ENCODE data around the gene GNAT1. TPM values are rescaled to one million over a fixed set of nuclear protein-coding genes. Genes with fewer than 3 reads are reported as not detected.

Gene GNAT1
- total and polyA plus RNA-seq, 2 donors, result 0.05 TPM

GRCh38 chr3:50153782-50154475 is 37.5 kb upstream of the GNAT1 start:
- no peak overlapping the region for H3K4me3 ChIP-seq (ENCODE audit: low read length in 2 of 2)

GRCh38 chr3:50154476-50154839 is 37.0 kb upstream of the GNAT1 start:
- no peaks in the 10 kb centered on the region for H3K36me3 ChIP-seq (ENCODE audit: control insufficient read depth in 2 of 2, insufficient read depth in 2 of 2, low read length in 1 of 2)
- H3K27ac ChIP-seq (ENCODE audit: low read depth in 1 of 2, low read length in 1 of 2), result no peak overlapping the region
- H3K9me3 ChIP-seq (ENCODE audit: control insufficient read depth in 2 of 2, insufficient read depth in 1 of 2, low read length in 1 of 2), result no peaks in the 10 kb centered on the region
- H3K27me3 ChIP-seq (ENCODE audit: control insufficient read depth in 2 of 2, insufficient read depth in 1 of 2, low read length in 1 of 2), result peaks cover 25 to 55% of the 10 kb centered on the region in 2 donors
- H3K4me3 ChIP-seq (ENCODE audit: low read length in 2 of 2), result peak overlapping the region in 1 of 2 donors; percentile 64
- 3% methylated on average over 34 of the region's 34 CpGs for WGBS
- no peak for DNase-seq (ENCODE audit: low read depth in 6 of 9, low spot score in 9 of 9)
- H3K4me1 ChIP-seq (ENCODE audit: control insufficient read depth in 2 of 2, insufficient read depth in 2 of 2, low read length in 2 of 2), result peaks cover 11 to 63% of the 10 kb centered on the region in 2 donors

More at GRCh38 chr3:50153782-50154475, 37.5 kb upstream of the GNAT1 start:
- H3K4me1 ChIP-seq (ENCODE audit: control insufficient read depth in 2 of 2, insufficient read depth in 2 of 2, low read length in 2 of 2), result peaks cover 11 to 58% of the 10 kb centered on the region in 2 donors
- no peak overlapping the region for H3K27ac ChIP-seq (ENCODE audit: low read depth in 1 of 2, low read length in 1 of 2)
- whole genome bisulfite sequencing, result 51% methylated on average over 9 of the region's 9 CpGs
- no peak for DNase-seq (ENCODE audit: low read depth in 6 of 9, low spot score in 9 of 9)
- no peaks in the 10 kb centered on the region for H3K9me3 ChIP-seq (ENCODE audit: control insufficient read depth in 2 of 2, insufficient read depth in 1 of 2, low read length in 1 of 2)
- peaks cover 25 to 54% of the 10 kb centered on the region in 2 donors for H3K27me3 ChIP-seq (ENCODE audit: control insufficient read depth in 2 of 2, insufficient read depth in 1 of 2, low read length in 1 of 2)
- H3K36me3 ChIP-seq (ENCODE audit: control insufficient read depth in 2 of 2, insufficient read depth in 2 of 2, low read length in 1 of 2), result no peaks in the 10 kb centered on the region

GRCh38 chr3:50154840-50155490 is 36.4 kb upstream of the GNAT1 start, which contains the start of gene SEMA3F:
Gene SEMA3F (plus strand): TSS chr3:50155324. CDS start chr3:50159623, 4,299 bp downstream.
- DNase-seq (ENCODE audit: low read depth in 6 of 9, low spot score in 9 of 9), result peak in 8 of 9 donors; percentile 30 to 86 (median 64)
- no peak within 1 kb of the TSS for H3K27ac ChIP-seq (ENCODE audit: low read depth in 1 of 2, low read length in 1 of 2)
- H3K9me3 ChIP-seq (ENCODE audit: control insufficient read depth in 2 of 2, insufficient read depth in 1 of 2, low read length in 1 of 2), result no peaks in the 10 kb centered on the region
- H3K4me1 ChIP-seq (ENCODE audit: control insufficient read depth in 2 of 2, insufficient read depth in 2 of 2, low read length in 2 of 2), result peaks cover 11 to 63% of the 10 kb centered on the region in 2 donors
- peaks cover 25 to 56% of the 10 kb centered on the region in 2 donors for H3K27me3 ChIP-seq (ENCODE audit: control insufficient read depth in 2 of 2, insufficient read depth in 1 of 2, low read length in 1 of 2)
- H3K36me3 ChIP-seq (ENCODE audit: control insufficient read depth in 2 of 2, insufficient read depth in 2 of 2, low read length in 1 of 2), result no peaks in the 10 kb centered on the region
- H3K4me3 ChIP-seq (ENCODE audit: low read length in 2 of 2), result peak within 1 kb of the TSS; percentile 25 to 64
- under 1% methylated on average over 98 of the region's 98 CpGs for WGBS

GRCh38 chr3:50155491-50155878 is 35.9 kb upstream of the GNAT1 start:
- Histone ChIP-seq H3K9me3 (ENCODE audit: control insufficient read depth in 2 of 2, insufficient read depth in 1 of 2, low read length in 1 of 2) (no peaks in the 10 kb centered on the region), H3K4me1 (ENCODE audit: control insufficient read depth in 2 of 2, insufficient read depth in 2 of 2, low read length in 2 of 2) (peaks cover 11 to 58% of the 10 kb centered on the region in 2 donors), H3K4me3 (ENCODE audit: low read length in 2 of 2) (peak overlapping the region; percentile 25 to 64), H3K36me3 (ENCODE audit: control insufficient read depth in 2 of 2, insufficient read depth in 2 of 2, low read length in 1 of 2) (no peaks in the 10 kb centered on the region), H3K27ac (ENCODE audit: low read depth in 1 of 2, low read length in 1 of 2) (no peak overlapping the region), H3K27me3 (ENCODE audit: control insufficient read depth in 2 of 2, insufficient read depth in 1 of 2, low read length in 1 of 2) (peaks cover 25 to 56% of the 10 kb centered on the region in 2 donors)
- DNase-seq (ENCODE audit: low read depth in 6 of 9, low spot score in 9 of 9), result peak in 1 of 9 donors; percentile 11
- WGBS, result 3% methylated on average over 37 of the region's 37 CpGs

GRCh38 chr3:50155891-50156290 is 35.5 kb upstream of the GNAT1 start:
- no peaks in the 10 kb centered on the region for H3K36me3 ChIP-seq (ENCODE audit: control insufficient read depth in 2 of 2, insufficient read depth in 2 of 2, low read length in 1 of 2)
- H3K27ac ChIP-seq (ENCODE audit: low read depth in 1 of 2, low read length in 1 of 2), result no peak overlapping the region
- H3K4me1 ChIP-seq (ENCODE audit: control insufficient read depth in 2 of 2, insufficient read depth in 2 of 2, low read length in 2 of 2), result peaks cover 11 to 57% of the 10 kb centered on the region in 2 donors
- DNase-seq (ENCODE audit: low read depth in 6 of 9, low spot score in 9 of 9), result peak in 2 of 9 donors; percentile 13
- WGBS, result 40% methylated on average over 13 of the region's 13 CpGs
- H3K9me3 ChIP-seq (ENCODE audit: control insufficient read depth in 2 of 2, insufficient read depth in 1 of 2, low read length in 1 of 2), result no peaks in the 10 kb centered on the region
- H3K4me3 ChIP-seq (ENCODE audit: low read length in 2 of 2), result peak overlapping the region; percentile 25 to 64
- H3K27me3 ChIP-seq (ENCODE audit: control insufficient read depth in 2 of 2, insufficient read depth in 1 of 2, low read length in 1 of 2), result peaks cover 25 to 56% of the 10 kb centered on the region in 2 donors

GRCh38 chr3:50156549-50157493 is 34.6 kb upstream of the GNAT1 start:
- Histone ChIP-seq H3K4me1 (ENCODE audit: control insufficient read depth in 2 of 2, insufficient read depth in 2 of 2, low read length in 2 of 2) (peaks cover 11 to 51% of the 10 kb centered on the region in 2 donors), H3K27ac (ENCODE audit: low read depth in 1 of 2, low read length in 1 of 2) (peak overlapping the region; percentile 50 to 52), H3K4me3 (ENCODE audit: low read length in 2 of 2) (peak overlapping the region in 1 of 2 donors; percentile 26), H3K36me3 (ENCODE audit: control insufficient read depth in 2 of 2, insufficient read depth in 2 of 2, low read length in 1 of 2) (no peaks in the 10 kb centered on the region), H3K9me3 (ENCODE audit: control insufficient read depth in 2 of 2, insufficient read depth in 1 of 2, low read length in 1 of 2) (no peaks in the 10 kb centered on the region), H3K27me3 (ENCODE audit: control insufficient read depth in 2 of 2, insufficient read depth in 1 of 2, low read length in 1 of 2) (peaks cover 25 to 56% of the 10 kb centered on the region in 2 donors)
- peak in 1 of 9 donors; percentile 35 for DNase-seq (ENCODE audit: low read depth in 6 of 9, low spot score in 9 of 9)
- WGBS, result 59% methylated on average over 20 of the region's 20 CpGs

- Histone ChIP-seq H3K4me3 (ENCODE audit: low read length in 2 of 2) (no peak overlapping the region), H3K4me1 (ENCODE audit: control insufficient read depth in 2 of 2, insufficient read depth in 2 of 2, low read length in 2 of 2) (peaks cover 11 to 46% of the 10 kb centered on the region in 2 donors), H3K27me3 (ENCODE audit: control insufficient read depth in 2 of 2, insufficient read depth in 1 of 2, low read length in 1 of 2) (peaks cover 25 to 52% of the 10 kb centered on the region in 2 donors), H3K36me3 (ENCODE audit: control insufficient read depth in 2 of 2, insufficient read depth in 2 of 2, low read length in 1 of 2) (no peaks in the 10 kb centered on the region), H3K9me3 (ENCODE audit: control insufficient read depth in 2 of 2, insufficient read depth in 1 of 2, low read length in 1 of 2) (no peaks in the 10 kb centered on the region), H3K27ac (ENCODE audit: low read depth in 1 of 2, low read length in 1 of 2) (peak overlapping the region in 1 of 2 donors; percentile 50)
- 68% methylated on average over 12 of the region's 12 CpGs for WGBS
- peak in 3 of 9 donors; percentile 35 to 68 (median 47) for DNase-seq (ENCODE audit: low read depth in 6 of 9, low spot score in 9 of 9)
These were observed 33.4 kb upstream of the GNAT1 start for GRCh38 chr3:50157827-50158529.

- Histone ChIP-seq H3K9me3 (ENCODE audit: control insufficient read depth in 2 of 2, insufficient read depth in 1 of 2, low read length in 1 of 2) (no peaks in the 10 kb centered on the region), H3K4me1 (ENCODE audit: control insufficient read depth in 2 of 2, insufficient read depth in 2 of 2, low read length in 2 of 2) (peaks cover 11 to 46% of the 10 kb centered on the region in 2 donors), H3K4me3 (ENCODE audit: low read length in 2 of 2) (no peak overlapping the region), H3K27ac (ENCODE audit: low read depth in 1 of 2, low read length in 1 of 2) (peak overlapping the region in 1 of 2 donors; percentile 50), H3K36me3 (ENCODE audit: control insufficient read depth in 2 of 2, insufficient read depth in 2 of 2, low read length in 1 of 2) (no peaks in the 10 kb centered on the region), H3K27me3 (ENCODE audit: control insufficient read depth in 2 of 2, insufficient read depth in 1 of 2, low read length in 1 of 2) (peaks cover 25 to 45% of the 10 kb centered on the region in 2 donors)
- DNase-seq (ENCODE audit: low read depth in 6 of 9, low spot score in 9 of 9), result peak in 1 of 9 donors; percentile 12
- WGBS, result 90% methylated on average over 10 of the region's 10 CpGs
These were observed 32.8 kb upstream of the GNAT1 start for GRCh38 chr3:50158530-50159146.
